Embryonic facial prominence (tissue), 1 donor: Measurements from ENCODE around the gene STUM.
"Not testable (repeated sequence)": the region's sequence is repeated elsewhere in the genome, so short reads cannot be mapped to it uniquely, and the experiment has no call there.

ENCODE experiments used
- DNase-seq: peaks from one replicate; pipeline ENCODE4 v3.0.0-alpha.2; 2016; ENCODE audit errors: extremely low spot score

STUM gene

GRCh38 chr1:226626577-226626956, 78.0 kb downstream of the STUM start:
- DNase-seq = peak; percentile 58

GRCh38 chr1:226627050-226627755, 78.6 kb downstream of the STUM start:
- no peak for DNase-seq

DNA sequence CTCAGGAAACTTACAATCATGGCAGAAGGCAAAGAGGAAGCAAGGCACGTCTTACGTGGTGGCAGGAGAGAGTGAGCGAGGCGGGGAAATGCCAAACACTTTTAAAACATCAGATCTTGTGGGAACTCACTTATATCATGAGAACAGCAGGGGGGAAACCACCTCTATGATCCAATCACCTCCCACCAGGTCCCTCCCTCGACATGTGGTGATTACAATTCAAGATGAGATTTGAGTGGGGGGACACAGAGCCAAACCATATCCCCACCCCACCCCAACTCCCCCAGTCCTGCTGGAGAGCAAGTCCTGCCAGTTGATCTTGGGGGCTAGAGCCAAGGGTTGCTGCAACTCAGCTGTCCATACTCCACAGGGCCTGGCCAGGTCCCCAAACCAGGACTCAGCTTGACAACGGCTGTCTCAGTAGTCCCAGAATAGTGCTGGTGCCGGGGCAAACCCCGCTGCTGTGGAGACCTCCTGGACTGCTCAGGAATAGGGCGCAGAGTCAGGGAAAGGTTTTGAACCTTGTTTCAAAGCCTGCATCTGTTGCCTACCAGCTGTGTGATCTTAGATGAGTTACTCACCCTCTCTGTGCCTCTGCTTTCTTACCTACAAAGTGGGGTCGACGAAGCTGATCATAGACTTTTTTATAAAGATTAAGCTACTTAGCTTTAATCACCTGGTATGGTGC, 79.5 kb downstream of the STUM start:
- DNase-seq = no peak

DNA sequence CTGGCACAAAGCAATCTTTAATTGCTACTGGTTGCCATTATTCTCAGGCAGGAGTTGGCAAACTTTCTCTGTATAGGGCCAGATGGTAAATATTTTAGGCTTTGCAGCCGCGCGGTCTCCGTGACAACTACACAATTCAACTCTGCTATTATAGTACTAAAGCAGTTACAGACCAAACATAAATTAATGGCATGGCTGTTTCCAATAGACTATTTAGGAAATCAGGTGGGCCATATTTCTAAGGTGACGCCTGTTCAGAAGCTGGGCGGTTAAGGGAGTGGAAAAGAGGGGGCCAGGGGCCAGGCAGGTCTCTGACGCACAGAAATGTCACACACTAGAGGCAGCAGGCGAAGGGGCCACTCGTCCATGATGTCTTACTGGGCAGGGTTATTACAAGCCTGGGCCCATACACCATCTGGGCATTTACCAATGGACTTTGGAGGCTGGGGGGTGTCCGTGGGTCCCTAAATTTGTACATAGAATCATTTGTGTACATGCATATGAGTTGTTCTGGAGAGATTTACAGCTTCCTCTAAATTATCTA, 80.1 kb downstream of the STUM start:
- peak; percentile 13 for DNase-seq

- DNase-seq = no peak
These were observed 80.8 kb downstream of the STUM start for GRCh38 chr1:226629210-226629895.

DNA sequence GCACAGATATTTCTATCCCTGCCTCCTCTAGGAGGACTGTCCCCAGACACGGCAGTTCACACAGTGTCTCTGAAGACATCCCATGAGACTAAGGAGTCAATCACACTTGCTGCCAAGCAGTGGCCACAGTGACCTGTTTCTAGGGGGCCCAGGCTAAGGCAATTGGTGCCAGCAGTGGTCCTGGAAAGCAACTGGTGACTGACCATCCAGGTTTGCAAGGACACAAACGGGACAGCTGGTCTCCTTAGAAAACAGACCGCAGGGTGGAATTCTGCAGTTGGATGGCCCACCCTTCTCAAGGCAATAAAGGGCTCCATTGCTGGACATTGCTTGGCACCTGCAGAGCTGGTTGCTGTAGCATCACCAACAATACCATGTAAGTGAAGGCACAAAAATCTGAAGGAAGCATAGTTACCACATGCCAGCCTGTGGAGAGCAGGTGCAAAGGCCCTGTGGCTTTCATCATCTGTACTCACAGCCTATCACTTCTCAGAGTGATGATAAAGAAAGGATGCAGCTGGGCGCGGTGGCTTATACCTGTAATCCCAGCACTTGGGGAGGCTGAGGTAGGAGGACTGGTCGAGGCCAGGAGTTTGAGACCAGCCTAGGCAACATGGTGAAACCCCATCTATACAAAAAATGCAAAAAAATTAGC, 81.5 kb downstream of the STUM start:
- DNase-seq = no peak

GRCh38 chr1:226630592-226630991, 82.0 kb downstream of the STUM start:
- DNase-seq = no peak

- no peak for DNase-seq
These were observed 82.9 kb downstream of the STUM start for GRCh38 chr1:226631229-226632000.

DNA sequence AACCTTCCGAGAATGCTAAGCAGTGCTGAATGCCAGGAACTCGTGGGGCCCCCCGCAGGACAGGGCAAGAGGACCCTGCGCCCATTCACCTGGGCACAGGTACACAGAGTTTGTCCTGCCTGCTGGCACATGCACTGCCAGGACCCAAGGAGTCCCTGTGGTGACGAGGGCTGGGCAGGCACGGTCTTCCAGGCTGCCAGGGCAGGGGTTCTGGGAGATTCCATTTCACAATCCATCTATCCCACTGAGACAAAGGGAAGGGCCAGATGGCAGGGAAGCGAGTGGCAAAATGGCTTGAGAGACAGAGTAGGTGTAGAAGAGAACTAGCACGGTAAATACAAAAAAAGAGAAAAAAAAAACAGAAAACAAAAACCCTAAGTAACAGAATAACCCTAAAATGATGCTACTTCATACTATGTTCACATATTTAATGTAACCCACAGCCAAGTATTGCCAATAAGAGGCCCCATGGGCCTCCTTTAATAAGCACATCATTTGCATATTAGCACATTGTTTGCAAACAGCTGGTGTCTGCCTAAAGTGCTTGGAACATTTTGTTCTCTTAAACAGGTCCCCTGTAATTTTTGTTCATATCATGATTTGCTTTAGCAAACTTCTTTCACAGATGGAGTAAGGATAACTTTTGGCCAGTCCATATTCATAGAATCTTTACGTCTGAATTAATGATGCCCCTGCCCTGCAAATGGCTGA, 83.8 kb downstream of the STUM start:
- no peak for DNase-seq

DNA sequence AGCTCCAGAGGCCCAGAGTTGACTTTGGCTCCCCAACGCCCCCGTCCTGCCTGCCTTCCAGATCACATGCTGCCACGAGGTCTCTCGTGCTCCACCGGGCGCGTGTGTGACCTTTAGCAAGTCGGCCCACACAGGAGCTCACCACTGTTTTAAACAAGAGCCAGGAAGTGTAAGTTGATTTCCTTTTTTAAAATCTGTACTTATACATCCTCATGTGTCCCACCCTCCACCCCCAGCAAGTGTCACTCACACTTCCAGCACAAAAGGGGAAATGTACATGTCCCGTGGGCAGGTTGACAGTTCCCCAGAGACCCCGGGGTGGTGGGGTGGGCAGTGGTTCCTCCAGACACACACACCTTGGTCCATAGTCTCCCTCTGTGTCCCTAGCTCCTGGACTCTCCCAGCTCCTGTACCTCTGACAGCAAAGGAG, 84.4 kb downstream of the STUM start:
- DNase-seq = no peak

DNA sequence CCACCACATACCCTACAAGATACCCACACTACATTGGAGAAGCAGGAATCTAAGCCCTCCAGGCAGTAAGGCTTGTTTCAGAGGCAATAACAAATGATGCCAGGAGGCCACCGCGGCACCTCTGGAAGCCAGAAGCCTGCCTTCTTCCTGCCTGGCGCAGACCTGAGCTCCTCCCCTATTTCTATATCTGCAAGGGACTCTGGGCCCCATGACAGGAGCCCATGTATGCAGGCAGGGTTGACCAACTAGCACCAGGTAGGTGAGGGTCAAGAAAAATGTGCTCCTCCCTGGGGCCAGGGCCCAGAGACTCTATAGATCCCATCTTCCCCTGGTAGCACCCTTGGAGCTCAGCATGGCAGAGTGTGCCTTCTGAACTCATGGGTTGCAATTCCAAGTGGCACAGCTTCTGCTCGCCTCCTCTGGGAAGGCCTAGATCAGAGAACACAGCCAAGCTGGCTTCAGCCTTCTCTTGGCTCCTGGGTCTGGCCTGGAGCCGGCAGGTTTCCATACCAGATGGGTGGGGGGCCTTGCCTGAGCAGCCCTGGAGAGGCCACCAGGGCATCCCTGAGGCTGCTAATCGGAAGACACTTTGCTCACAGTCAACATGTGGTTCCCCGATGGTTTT, 85.1 kb downstream of the STUM start:
- no peak for DNase-seq

DNA sequence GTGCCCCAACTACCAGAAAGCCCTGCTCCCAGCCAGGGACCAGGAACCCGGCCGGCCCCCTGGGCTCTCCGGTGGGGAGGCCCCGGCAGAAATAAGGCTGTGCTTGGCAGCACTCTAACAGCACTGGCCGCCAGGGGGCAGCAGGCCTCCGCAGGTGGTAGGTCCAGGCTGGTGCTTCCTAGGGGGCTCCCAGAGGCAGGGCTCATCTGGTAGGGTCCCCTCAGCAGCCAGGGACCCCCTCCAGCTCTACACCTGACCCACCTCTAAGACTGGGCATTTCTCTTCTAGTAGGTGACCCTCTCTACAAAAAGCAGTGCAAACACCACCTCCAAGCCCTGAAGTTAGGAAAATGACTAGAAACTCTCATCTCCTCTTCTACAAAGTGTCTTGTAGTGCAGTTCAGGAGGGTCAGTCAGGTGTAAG, 85.6 kb downstream of the STUM start:
- no peak for DNase-seq

DNA sequence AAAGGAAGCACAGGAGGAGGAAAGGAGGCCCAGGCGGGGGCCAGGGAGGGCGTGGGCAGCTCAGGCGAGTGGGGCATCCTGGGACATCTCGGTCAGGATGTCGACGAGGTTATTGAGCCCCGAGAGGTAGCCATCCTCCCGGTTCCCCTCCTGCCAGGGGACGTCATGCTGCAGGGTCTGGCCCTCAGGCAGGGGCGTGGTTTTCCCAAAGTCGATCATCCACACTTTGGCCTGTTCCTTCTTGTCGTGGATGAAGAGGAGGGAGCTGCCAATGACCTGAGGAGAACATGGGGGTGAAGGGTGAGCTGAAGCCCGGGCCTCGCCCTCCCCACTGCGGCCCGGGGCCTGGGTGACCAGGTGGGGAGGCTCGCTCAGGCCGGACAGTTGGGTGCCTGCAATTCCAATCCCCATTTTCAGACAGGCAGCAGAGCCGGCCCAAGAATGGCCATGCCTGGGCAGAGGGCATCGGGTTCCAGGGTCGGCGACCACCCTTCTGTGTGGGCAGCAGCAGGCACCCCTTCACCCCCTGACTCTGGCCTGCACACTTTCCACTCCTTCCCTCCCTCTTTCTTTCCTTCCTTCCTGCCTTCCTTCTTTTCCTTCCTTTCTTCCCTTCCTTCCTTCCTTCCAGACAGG, 86.2 kb downstream of the STUM start:
- DNase-seq = no peak

DNA sequence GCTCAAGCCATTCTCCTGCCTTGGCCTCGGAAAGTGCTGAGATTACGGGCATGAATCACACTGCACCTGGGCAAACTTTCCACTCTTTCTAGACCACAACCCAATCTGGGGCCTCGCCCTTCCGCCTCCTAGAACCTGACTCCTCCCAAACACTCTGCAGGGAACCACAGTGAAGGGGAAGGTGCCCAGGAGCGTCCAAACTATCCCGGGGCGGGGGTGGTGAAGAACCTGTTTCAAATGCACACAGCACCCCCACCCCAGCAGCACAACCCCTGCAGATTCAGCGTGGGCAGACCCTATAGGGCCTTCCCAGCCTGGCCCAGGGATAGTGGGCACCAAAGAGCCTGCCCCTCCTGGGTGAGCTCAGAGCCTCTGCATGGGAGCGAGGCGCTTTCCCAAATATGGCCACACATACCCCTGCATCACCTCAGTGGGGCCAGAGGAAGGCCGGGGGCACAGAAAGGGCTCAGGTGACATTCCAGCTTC, 86.9 kb downstream of the STUM start:
- no peak for DNase-seq

GRCh38 chr1:226636847-226637096, 88.2 kb downstream of the STUM start:
- no peak for DNase-seq

DNA sequence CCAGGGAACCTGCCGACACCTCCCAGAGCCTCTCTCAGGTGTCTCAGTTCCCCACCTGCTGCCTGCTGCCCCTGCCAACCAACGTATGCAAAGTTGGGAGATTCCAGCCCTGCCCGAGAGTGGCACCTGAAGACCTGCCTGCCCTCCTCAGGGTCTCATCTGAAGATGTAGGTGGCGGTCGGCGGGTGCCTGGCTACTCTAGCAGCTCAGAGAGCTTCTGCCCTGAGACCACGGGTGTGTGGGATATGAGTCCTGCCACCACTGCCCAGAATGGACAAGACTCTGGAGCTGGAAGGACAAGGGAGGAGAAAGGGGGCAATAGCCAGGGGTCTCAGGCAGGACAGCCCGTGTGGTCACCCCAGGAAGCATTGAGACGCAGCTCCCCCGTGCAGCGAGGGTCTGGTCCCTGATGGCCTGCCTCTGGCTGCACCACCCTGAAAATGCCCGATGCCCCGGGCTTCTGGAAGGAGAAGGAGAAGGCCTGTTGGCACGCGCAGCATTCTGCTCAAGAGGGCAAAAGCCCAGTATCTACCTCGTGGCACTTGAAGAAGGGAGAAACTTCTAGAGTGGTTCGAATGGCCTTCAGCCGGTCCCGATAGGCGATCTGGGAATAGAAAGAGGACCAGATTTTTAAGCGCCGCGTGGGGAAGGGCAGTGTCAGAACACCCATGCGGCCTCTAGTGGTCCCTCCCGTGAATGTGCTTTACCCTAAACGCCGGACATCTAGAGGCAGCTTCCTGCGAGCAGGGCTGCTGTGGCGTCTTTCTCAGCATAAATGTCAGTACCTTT, 88.8 kb downstream of the STUM start:
- no peak for DNase-seq

GRCh38 chr1:226638001-226638601, 89.5 kb downstream of the STUM start:
- no peak for DNase-seq

DNA sequence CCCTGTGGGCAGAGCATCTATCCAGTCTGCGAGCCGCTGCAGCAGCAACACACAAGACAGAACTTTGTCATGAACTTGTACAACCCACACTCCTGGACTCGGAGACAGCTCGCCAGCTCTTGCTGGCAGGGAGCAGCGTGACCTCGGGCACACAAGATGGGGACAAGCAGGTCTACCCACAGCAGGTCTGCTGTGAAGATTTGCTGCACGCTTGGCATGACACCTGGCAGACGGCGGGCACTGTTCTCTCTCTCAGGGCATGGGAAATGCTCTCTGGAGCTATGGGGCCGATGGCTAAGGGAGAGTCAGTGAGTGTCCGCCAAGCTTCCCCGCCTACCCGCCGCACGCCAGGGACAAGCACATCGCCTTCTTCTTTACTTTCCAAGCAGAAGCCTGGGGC, 90.0 kb downstream of the STUM start:
- DNase-seq = no peak

- not testable (repeated sequence) for DNase-seq
These were observed 90.6 kb downstream of the STUM start for GRCh38 chr1:226639206-226639605.
